Measurements from ENCODE around the gene HOMEZ. TPM values are rescaled to one million over a fixed set of nuclear protein-coding genes. Genes with fewer than 3 reads are reported as not detected.

Gene HOMEZ
- total RNA-seq, 4 donors from 2014 or later = 7.9 to 10.6 (median 9.5) TPM

DNA sequence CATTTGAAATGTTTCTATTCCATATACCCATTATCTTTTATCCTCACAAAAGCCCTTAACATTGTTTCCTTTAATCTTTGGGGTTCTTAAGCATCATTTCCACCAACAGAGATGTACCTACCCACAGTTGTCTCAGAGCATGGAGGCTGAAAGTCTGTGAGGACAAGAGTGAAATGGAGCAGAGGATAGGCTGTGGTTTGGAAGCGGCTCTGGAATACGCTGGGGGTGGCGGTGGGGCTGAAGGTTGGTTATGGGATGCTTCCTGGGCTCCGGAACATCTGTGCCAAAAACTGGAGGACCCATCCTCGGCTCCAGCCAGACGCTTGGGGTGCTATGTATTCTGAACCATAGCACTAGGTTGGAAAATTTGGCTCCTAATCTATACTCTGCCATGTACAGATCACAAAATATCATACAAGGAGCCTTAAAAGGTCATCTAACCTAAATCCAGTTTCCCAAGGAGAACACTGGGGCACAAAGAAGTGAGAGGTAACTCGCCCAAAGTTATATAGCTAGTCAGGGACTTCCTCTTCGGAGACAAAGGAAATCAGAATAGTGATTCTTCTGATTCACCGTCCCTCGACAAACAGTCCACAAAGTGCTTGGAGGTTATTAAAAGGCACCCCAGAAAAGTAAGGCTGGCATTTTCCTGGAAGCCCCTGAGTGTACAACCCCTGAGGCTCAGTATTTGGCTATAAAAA lies 14.2 kb upstream of the HOMEZ start:
- WGBS, 2 donors = 33 to 40% methylated on average over 9 to 10 of the region's 10 CpGs
- Histone ChIP-seq H3K4me1 (peaks cover 16 to 62% (median 27%) of the 10 kb centered on the region in 3 donors), H3K27ac (peak overlapping the region; percentile 94 to 99 (median 96)), H3K9me3 (no peaks in the 10 kb centered on the region), H3K36me3 (peaks cover 0 to 14% (median 0%) of the 10 kb centered on the region in 3 donors), H3K27me3 (no peaks in the 10 kb centered on the region), H3K4me3 (peak overlapping the region; percentile 59 to 85 (median 64))
- TF ChIP-seq POLR2A (IDR thresholded peaks at IDR 0.05) (no peak), CTCF (IDR thresholded peaks at IDR 0.05) (no peak)
- intact Hi-C loops (cut with DNase I) = loop anchor here (10.0 kb wide), 1 partner anchor 115 kb away; the partner anchor contains the start of gene SLC7A8
- DNase-seq = no peak

- Histone ChIP-seq H3K27ac (peak overlapping the region; percentile 80 to 99 (median 96)), H3K36me3 (peaks cover 0 to 14% (median 0%) of the 10 kb centered on the region in 3 donors), H3K4me1 (peaks cover 16 to 69% (median 33%) of the 10 kb centered on the region in 3 donors), H3K9me3 (no peaks in the 10 kb centered on the region), H3K27me3 (no peaks in the 10 kb centered on the region), H3K4me3 (peak overlapping the region in 1 of 4 donors; percentile 0)
- DNase-seq = no peak
- intact Hi-C loops (cut with DNase I) = loop anchor here (10.0 kb wide), 1 partner anchor 115 kb away; the partner anchor contains the start of gene SLC7A8
- WGBS, 2 donors = 34 to 53% methylated on average over 2 of the region's 2 CpGs
- TF ChIP-seq POLR2A (IDR thresholded peaks at IDR 0.05) (no peak), CTCF (IDR thresholded peaks at IDR 0.05) (no peak)
Observed at GRCh38 chr14:23299211-23299957, 13.5 kb upstream of the HOMEZ start.

DNA sequence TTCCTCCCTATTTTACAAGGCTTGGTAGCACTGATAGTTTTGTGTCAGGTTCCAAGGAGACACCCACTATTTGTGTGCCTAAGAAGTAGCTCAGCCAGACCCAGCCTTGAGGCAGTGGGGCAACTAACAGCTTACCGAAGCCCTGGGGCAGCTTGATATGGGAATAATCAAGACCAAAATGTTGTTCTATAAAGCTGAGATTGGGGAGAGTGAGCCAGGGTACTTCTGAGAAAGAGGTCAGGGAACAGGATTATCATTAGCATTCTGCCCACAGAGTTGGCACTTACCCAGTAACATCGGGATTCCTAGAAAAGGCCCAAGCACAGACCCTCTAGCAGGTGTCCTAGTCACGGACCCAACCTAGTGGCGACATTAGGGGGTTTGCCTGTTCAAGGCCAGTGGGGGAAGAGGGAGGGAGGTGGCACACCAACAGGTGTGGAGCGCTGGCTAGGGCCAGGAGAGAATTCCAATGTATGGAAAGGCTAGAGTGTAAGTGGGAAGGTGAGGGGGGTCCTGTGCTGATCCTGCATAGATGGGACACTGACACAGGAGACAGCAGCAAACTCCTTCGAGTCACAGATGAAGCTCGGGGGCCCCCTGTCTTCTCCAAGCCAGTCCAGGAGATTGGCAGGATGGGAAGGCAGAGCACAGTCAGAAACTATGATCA lies 11.8 kb upstream of the HOMEZ start:
- DNase-seq = no peak
- H3K4me1 ChIP-seq = peaks cover 16 to 67% (median 29%) of the 10 kb centered on the region in 3 donors
- H3K27ac ChIP-seq = peak overlapping the region; percentile 54 to 99 (median 96)
- 84 to 87% methylated on average over 6 to 7 of the region's 7 CpGs for whole genome bisulfite sequencing, 2 donors
- H3K27me3 ChIP-seq = no peaks in the 10 kb centered on the region
- TF ChIP-seq POLR2A (IDR thresholded peaks at IDR 0.05) (no peak), CTCF (IDR thresholded peaks at IDR 0.05) (no peak)
- H3K9me3 ChIP-seq = no peaks in the 10 kb centered on the region
- H3K4me3 ChIP-seq = no peak overlapping the region
- intact Hi-C loops (cut with DNase I) = loop anchor here (10.0 kb wide), 1 partner anchor 113 kb away; the partner anchor contains the start of gene SLC7A8
- H3K36me3 ChIP-seq = peaks cover 0 to 14% (median 0%) of the 10 kb centered on the region in 3 donors

DNA sequence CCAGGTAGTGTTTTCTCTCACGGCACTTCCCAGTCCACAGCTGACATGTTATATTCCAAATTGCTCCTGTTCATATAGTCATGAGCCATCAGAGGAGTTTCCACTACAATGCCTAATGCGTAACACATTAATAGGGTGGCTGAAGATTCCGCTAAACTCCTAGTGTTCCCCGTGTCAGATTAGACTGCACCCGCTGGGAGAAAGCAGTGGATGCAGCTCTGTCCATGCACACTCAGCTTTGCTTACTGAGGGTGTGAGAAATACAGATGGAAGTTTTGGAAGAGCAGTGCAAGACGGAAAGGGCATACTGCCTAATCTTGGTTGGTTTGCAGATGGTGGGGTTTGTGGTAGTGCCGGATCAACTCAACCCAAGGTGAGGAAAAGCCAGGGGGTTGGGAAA lies 11.2 kb upstream of the HOMEZ start:
- no peak for DNase-seq
- no peaks in the 10 kb centered on the region for H3K9me3 ChIP-seq
- peaks cover 16 to 61% (median 27%) of the 10 kb centered on the region in 3 donors for H3K4me1 ChIP-seq
- 85 to 87% methylated on average over 7 of the region's 7 CpGs for WGBS, 2 donors
- no peak for TF ChIP-seq CTCF (IDR thresholded peaks at IDR 0.05)
- no peak for TF ChIP-seq POLR2A (IDR thresholded peaks at IDR 0.05)
- peaks cover 0 to 14% (median 0%) of the 10 kb centered on the region in 3 donors for H3K36me3 ChIP-seq
- H3K27ac ChIP-seq = peak overlapping the region in 2 of 4 donors; percentile 94 to 99
- intact Hi-C loops (cut with DNase I) = loop anchor here (10.0 kb wide), 1 partner anchor 112 kb away; the partner anchor contains the start of gene SLC7A8
- no peaks in the 10 kb centered on the region for H3K27me3 ChIP-seq
- H3K4me3 ChIP-seq = no peak overlapping the region
